ENCODE data around the gene FAM9C. TPM values are rescaled to one million over a fixed set of nuclear protein-coding genes. Genes with fewer than 3 reads are reported as not detected.

FAM9C gene
- total and polyA plus RNA-seq, 12 donors = 0.07 to 1.00 (median 0.29) TPM; not detected in 6

GRCh38 chrX:12992544-12993118, 51.8 kb downstream of the FAM9C start:
- no peak for TF ChIP-seq CTCF (IDR thresholded peaks at IDR 0.05)
- Histone ChIP-seq H3K9me3 (no peaks in the 10 kb centered on the region), H3K27me3 (peaks cover 0 to 49% (median 0%) of the 10 kb centered on the region in 7 donors), H3K4me3 (no peak overlapping the region), H3K36me3 (no peaks in the 10 kb centered on the region), H3K27ac (peak overlapping the region in 1 of 10 donors; percentile 21), H3K4me1 (peaks cover 0 to 19% (median 10%) of the 10 kb centered on the region in 9 donors)
- ATAC-seq (no peak), DNase-seq (no peak)
- 80 to 84% methylated on average over 4 of the region's 4 CpGs for WGBS, 2 donors
- intact Hi-C loops (cut with DNase I) = no loop called here

- intact Hi-C loops (cut with DNase I) = no loop called here
- H3K27me3 ChIP-seq = peaks cover 0 to 39% (median 0%) of the 10 kb centered on the region in 7 donors
- no peak for TF ChIP-seq CTCF (IDR thresholded peaks at IDR 0.05)
- no peak overlapping the region for H3K27ac ChIP-seq
- DNase-seq (no peak), ATAC-seq (no peak)
- no peaks in the 10 kb centered on the region for H3K9me3 ChIP-seq
- peaks cover 0 to 22% (median 9%) of the 10 kb centered on the region in 9 donors for H3K4me1 ChIP-seq
- no peaks in the 10 kb centered on the region for H3K36me3 ChIP-seq
- WGBS, 2 donors = 89 to 90% methylated on average over 3 of the region's 3 CpGs
- H3K4me3 ChIP-seq = no peak overlapping the region
Measured at GRCh38 chrX:12991575-12991974, 52.8 kb downstream of the FAM9C start.

- no peak for TF ChIP-seq CTCF (IDR thresholded peaks at IDR 0.05)
- H3K4me1 ChIP-seq = peaks cover 0 to 32% (median 9%) of the 10 kb centered on the region in 9 donors
- H3K27me3 ChIP-seq = peaks cover 0 to 51% (median 0%) of the 10 kb centered on the region in 7 donors
- intact Hi-C loops (cut with DNase I) = loop anchor here in 1 of 10 donors (10.0 kb wide), 1 partner anchor 175 kb away; no protein-coding TSS in a partner anchor
- no peak overlapping the region for H3K27ac ChIP-seq
- ATAC-seq = no peak
- WGBS, 2 donors = 67 to 69% methylated on average over 3 of the region's 3 CpGs
- H3K36me3 ChIP-seq = no peaks in the 10 kb centered on the region
- DNase-seq = no peak
- no peaks in the 10 kb centered on the region for H3K9me3 ChIP-seq
- no peak overlapping the region for H3K4me3 ChIP-seq
Measured at GRCh38 chrX:12989461-12989860, 55.0 kb downstream of the FAM9C start.

GRCh38 chrX:12988797-12989196, 55.6 kb downstream of the FAM9C start:
- no peak for DNase-seq
- Histone ChIP-seq H3K4me3 (no peak overlapping the region), H3K27ac (no peak overlapping the region), H3K27me3 (peaks cover 0 to 54% (median 0%) of the 10 kb centered on the region in 7 donors), H3K9me3 (no peaks in the 10 kb centered on the region), H3K36me3 (no peaks in the 10 kb centered on the region), H3K4me1 (peaks cover 0 to 37% (median 9%) of the 10 kb centered on the region in 9 donors)
- no peak for TF ChIP-seq CTCF (IDR thresholded peaks at IDR 0.05)
- intact Hi-C loops (cut with DNase I) = loop anchor here in 1 of 10 donors (10.0 kb wide), 1 partner anchor 176 kb away; no protein-coding TSS in a partner anchor
- ATAC-seq = peak in 7 of 8 donors; percentile 56 to 84 (median 71)
- 47 to 49% methylated on average over 7 of the region's 7 CpGs for WGBS, 2 donors
